Liver (tissue), 3 donors: ENCODE measurements around the gene NUTM2F.
"Not testable (repeated sequence)": the region's sequence is repeated elsewhere in the genome, so short reads cannot be mapped to it uniquely, and the experiment has no call there.

Source experiments
- FOXA2 ChIP-seq: IDR thresholded peaks from 2 replicates; pipeline ENCODE4 v1.6.1; 2016; ENCODE audit warnings: antibody characterized with exemption
- GABPA ChIP-seq, 2 donors: IDR thresholded peaks in 1 of 2; conservative IDR thresholded peaks in 1 of 2; 2 replicates each; pipeline ENCODE4 v1.6.1; 2016; ENCODE audit warnings: antibody characterized with exemption in 2 of 2, mild to moderate bottlenecking in 1 of 2, moderate library complexity in 1 of 2
- HNF4G ChIP-seq: IDR thresholded peaks from 2 replicates; pipeline ENCODE4 v1.6.1; 2016; ENCODE audit warnings: antibody characterized with exemption
- MAX ChIP-seq: IDR thresholded peaks from 2 replicates; pipeline ENCODE4 v1.6.1; 2016; ENCODE audit warnings: antibody characterized with exemption
- RAD21 ChIP-seq, 2 donors: IDR thresholded peaks; 2 replicates each; pipeline ENCODE4 v1.6.1; 2016; ENCODE audit warnings: antibody characterized with exemption in 2 of 2, mild to moderate bottlenecking in 2 of 2
- REST ChIP-seq: IDR thresholded peaks from 2 replicates; pipeline ENCODE4 v1.6.1; 2016; ENCODE audit warnings: antibody characterized with exemption, mild to moderate bottlenecking
- RXRA ChIP-seq, 2 donors: IDR thresholded peaks; 2 replicates each; pipeline ENCODE4 v1.6.1; 2017 to 2018; ENCODE audit warnings: antibody characterized with exemption in 2 of 2, mild to moderate bottlenecking in 1 of 2
- TAF1 ChIP-seq: conservative IDR thresholded peaks from 2 replicates; pipeline ENCODE4 v1.6.1; 2016; ENCODE audit warnings: antibody characterized with exemption, mild to moderate bottlenecking
- YY1 ChIP-seq: IDR thresholded peaks from 2 replicates; pipeline ENCODE4 v1.6.1; 2016; ENCODE audit warnings: antibody characterized with exemption, mild to moderate bottlenecking
- ZBTB33 ChIP-seq: IDR thresholded peaks from 2 replicates; pipeline ENCODE4 v1.6.1; 2016; ENCODE audit warnings: antibody characterized with exemption
- TF ChIP-seq, protein P1 (sequence below): fragments of 150-350 bp; IDR thresholded peaks from 2 replicates; pipeline ENCODE4 v1.5.1; 2017; ENCODE audit warnings: improper control_type of control experiment, low read depth, low read length; ENCODE audit not compliant: missing input control
- donor health status: healthy.
- donor health status: healthy.

- not testable (repeated sequence) for TF ChIP-seq MAX; REST; RAD21 (IDR thresholded peaks at IDR 0.05); YY1; HNF4G; ZBTB33; GABPA (IDR thresholded peaks at IDR 0.05 in 1 of 2, conservative IDR thresholded peaks at IDR 0.05 in 1 of 2); TAF1; FOXA2; RXRA (IDR thresholded peaks at IDR 0.05)
- TF ChIP-seq, protein P1, sequence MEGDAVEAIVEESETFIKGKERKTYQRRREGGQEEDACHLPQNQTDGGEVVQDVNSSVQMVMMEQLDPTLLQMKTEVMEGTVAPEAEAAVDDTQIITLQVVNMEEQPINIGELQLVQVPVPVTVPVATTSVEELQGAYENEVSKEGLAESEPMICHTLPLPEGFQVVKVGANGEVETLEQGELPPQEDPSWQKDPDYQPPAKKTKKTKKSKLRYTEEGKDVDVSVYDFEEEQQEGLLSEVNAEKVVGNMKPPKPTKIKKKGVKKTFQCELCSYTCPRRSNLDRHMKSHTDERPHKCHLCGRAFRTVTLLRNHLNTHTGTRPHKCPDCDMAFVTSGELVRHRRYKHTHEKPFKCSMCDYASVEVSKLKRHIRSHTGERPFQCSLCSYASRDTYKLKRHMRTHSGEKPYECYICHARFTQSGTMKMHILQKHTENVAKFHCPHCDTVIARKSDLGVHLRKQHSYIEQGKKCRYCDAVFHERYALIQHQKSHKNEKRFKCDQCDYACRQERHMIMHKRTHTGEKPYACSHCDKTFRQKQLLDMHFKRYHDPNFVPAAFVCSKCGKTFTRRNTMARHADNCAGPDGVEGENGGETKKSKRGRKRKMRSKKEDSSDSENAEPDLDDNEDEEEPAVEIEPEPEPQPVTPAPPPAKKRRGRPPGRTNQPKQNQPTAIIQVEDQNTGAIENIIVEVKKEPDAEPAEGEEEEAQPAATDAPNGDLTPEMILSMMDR: not testable (repeated sequence)
Measured at GRCh38 chr9:94348754-94349153, 20.3 kb upstream of the NUTM2F start.
